H1 (cell line): ENCODE data around the gene CHD3. TPM values are rescaled to one million over a fixed set of nuclear protein-coding genes. Genes with fewer than 3 reads are reported as not detected.

Experiments
- CTCF ChIA-PET: fragments of 300-600 bp; sonication (Branson Sonifier 250); formaldehyde crosslinking; loops from one replicate; lab custom pipeline; 2021; ENCODE audit not compliant: partially characterized antibody; lab: Charles Lee
- POLR2A ChIA-PET: fragments of 300-600 bp; sonication (Branson Sonifier 250); formaldehyde crosslinking; loops from one replicate; lab custom pipeline; 2021; ENCODE audit warnings: inconsistent platforms; ENCODE audit not compliant: partially characterized antibody; lab: Charles Lee
- DNase-seq, 2 experiments: peaks; one replicate each; pipeline versions ENCODE4 v3.0.0 to v3.0.0-alpha.2; 2010 to 2022; ENCODE audit warnings: low spot score in 2 of 2, low read depth in 1 of 2, mixed read lengths in 1 of 2
- FAIRE-seq: peaks from 2 replicates; lab custom pipeline; 2011; peaks lifted over from hg19 to GRCh38; lab: Jason Lieb, UNC
- H2AFZ ChIP-seq: 2 replicates; pipeline ENCODE4 v1.8.1; 2012; ENCODE audit warnings: low read length, inconsistent platforms
- H2AK5ac ChIP-seq: 2 replicates; pipeline ENCODE4 v1.6.1; 2013; ENCODE audit warnings: low read depth, low read length
- H2BK120ac ChIP-seq: replicated peaks from 2 replicates; pipeline ENCODE3; 2013; ENCODE audit warnings: low read depth, low read length, inconsistent platforms
- H2BK12ac ChIP-seq: 2 replicates; pipeline ENCODE4 v1.6.1; 2013; ENCODE audit warnings: low read depth, low read length
- H2BK15ac ChIP-seq: 2 replicates; pipeline ENCODE4 v1.6.1; 2013; ENCODE audit warnings: low read length
- H2BK20ac ChIP-seq: 2 replicates; pipeline ENCODE4 v1.6.1; 2013; ENCODE audit warnings: low read length
- H2BK5ac ChIP-seq: 2 replicates; pipeline ENCODE4 v1.6.1; 2013; ENCODE audit warnings: low read depth, low read length
- H3K14ac ChIP-seq: 2 replicates; pipeline ENCODE4 v1.6.1; 2013; ENCODE audit warnings: inconsistent platforms; ENCODE audit not compliant: insufficient read length
- H3K18ac ChIP-seq: 2 replicates; pipeline ENCODE4 v1.6.1; 2013; ENCODE audit warnings: low read length; ENCODE audit errors: extremely low read depth
- H3K23ac ChIP-seq: 2 replicates; pipeline ENCODE4 v1.6.1; 2013; ENCODE audit warnings: inconsistent platforms; ENCODE audit not compliant: insufficient read length
- H3K23me2 ChIP-seq: 2 replicates; pipeline ENCODE4 v1.6.1; 2013; ENCODE audit warnings: low read depth, low read length
- H3K27ac ChIP-seq: 2 replicates; pipeline ENCODE4 v1.6.1; 2011; ENCODE audit warnings: low read depth, low read length, inconsistent platforms
- H3K27me3 ChIP-seq, 4 experiments: replicated peaks in 1 of 4; 1 replicate in 1 of 4; 2 replicates in 3 of 4; pipeline versions ENCODE4 v1.6.1 to v1.8.1; 2011 to 2013; ENCODE audit warnings: low read length in 3 of 4, mild to moderate bottlenecking in 3 of 4, inconsistent platforms in 2 of 4, mixed read lengths in 2 of 4, moderate library complexity in 1 of 4; ENCODE audit not compliant: control insufficient read depth in 3 of 4, insufficient read depth in 3 of 4; ENCODE audit errors: extremely low read depth in 1 of 4
- H3K36me3 ChIP-seq, 4 experiments: 2 replicates each; pipeline versions ENCODE4 v1.6.1 to v1.8.1; 2011 to 2013; ENCODE audit warnings: mild to moderate bottlenecking in 4 of 4, low read length in 3 of 4, moderate library complexity in 2 of 4, control low read depth in 1 of 4, inconsistent platforms in 1 of 4; ENCODE audit not compliant: insufficient read depth in 4 of 4, control insufficient read depth in 2 of 4
- H3K4ac ChIP-seq: replicated peaks from 2 replicates; pipeline ENCODE3; 2013; ENCODE audit warnings: low read length, low read depth, mixed read lengths, inconsistent platforms; ENCODE audit not compliant: insufficient read length
- H3K4me1 ChIP-seq, 4 experiments: replicated peaks in 1 of 4; 1 replicate in 1 of 4; 2 replicates in 3 of 4; pipeline versions ENCODE4 v1.6.1 to v1.8.1; 2011 to 2013; ENCODE audit warnings: low read length in 3 of 4, inconsistent platforms in 2 of 4, mixed read lengths in 1 of 4; ENCODE audit not compliant: insufficient read depth in 4 of 4, control insufficient read depth in 3 of 4
- H3K4me2 ChIP-seq, 2 experiments: 2 replicates each; pipeline versions ENCODE4 v1.6.1 to v1.8.1; 2011 to 2013; ENCODE audit warnings: low read depth in 2 of 2, low read length in 2 of 2, control low read depth in 1 of 2, inconsistent platforms in 1 of 2, mild to moderate bottlenecking in 1 of 2; ENCODE audit not compliant: insufficient read depth in 1 of 2
- H3K4me3 ChIP-seq, 4 experiments: fragments of 200-600, 300-600 bp in 1 of 4; sonication (generic), shearing (Covaris generic), sonication (Bioruptor Twin) in 1 of 4; 2 replicates each; pipeline versions ENCODE4 v1.5.1 to v1.8.1; 2011 to 2016; ENCODE audit warnings: low read length in 4 of 4, low read depth in 3 of 4, control low read depth in 2 of 4, inconsistent platforms in 2 of 4, mild to moderate bottlenecking in 2 of 4, mixed read lengths in 1 of 4, moderate library complexity in 1 of 4; ENCODE audit not compliant: insufficient read depth in 2 of 4; ENCODE audit errors: extremely low read depth in 1 of 4
- H3K56ac ChIP-seq: replicated peaks from 2 replicates; pipeline ENCODE3; 2013; ENCODE audit warnings: low read depth, mild to moderate bottlenecking, mixed read lengths, low read length, inconsistent platforms; ENCODE audit not compliant: insufficient read length
- H3K79me1 ChIP-seq: 2 replicates; pipeline ENCODE4 v1.6.1; 2013; ENCODE audit warnings: low read depth, low read length, control low read depth
- H3K79me2 ChIP-seq, 2 experiments: 2 replicates each; pipeline versions ENCODE4 v1.6.1 to v1.8.1; 2012 to 2013; ENCODE audit warnings: low read length in 2 of 2, mild to moderate bottlenecking in 2 of 2, inconsistent platforms in 1 of 2; ENCODE audit not compliant: insufficient read depth in 2 of 2, control insufficient read depth in 1 of 2
- H3K9ac ChIP-seq, 4 experiments: replicated peaks in 1 of 4; 1 replicate in 1 of 4; 2 replicates in 3 of 4; pipeline versions ENCODE4 v1.6.1 to v1.8.1; 2011 to 2013; ENCODE audit warnings: low read depth in 3 of 4, low read length in 3 of 4, control low read depth in 2 of 4, mild to moderate bottlenecking in 2 of 4, moderate library complexity in 2 of 4, inconsistent platforms in 1 of 4; ENCODE audit errors: extremely low read depth in 1 of 4
- H3K9me3 ChIP-seq, 2 experiments: 2 replicates each; pipeline versions ENCODE4 v1.6.1 to v1.8.1; 2012 to 2013; ENCODE audit warnings: mild to moderate bottlenecking in 2 of 2, moderate library complexity in 2 of 2, control low read depth in 1 of 2, inconsistent platforms in 1 of 2, low read depth in 1 of 2, low read length in 1 of 2, mixed read lengths in 1 of 2; ENCODE audit not compliant: insufficient read depth in 2 of 2
- H4K20me1 ChIP-seq, 2 experiments: replicated peaks in 1 of 2; 2 replicates each; pipeline versions ENCODE3 to v1.8.1; 2011 to 2013; ENCODE audit warnings: inconsistent platforms in 2 of 2, low read length in 2 of 2, mild to moderate bottlenecking in 1 of 2; ENCODE audit not compliant: insufficient read depth in 2 of 2, control insufficient read depth in 1 of 2
- H4K5ac ChIP-seq: 2 replicates; pipeline ENCODE4 v1.6.1; 2013; ENCODE audit warnings: low read length, low read depth, mixed read lengths, inconsistent platforms; ENCODE audit not compliant: insufficient read length
- H4K8ac ChIP-seq: 2 replicates; pipeline ENCODE4 v1.8.0; 2013; ENCODE audit warnings: mild to moderate bottlenecking, moderate library complexity, low read length, inconsistent platforms; ENCODE audit not compliant: insufficient read depth; ENCODE audit errors: extremely low read depth
- H4K91ac ChIP-seq: replicated peaks from 2 replicates; pipeline ENCODE3; 2013; ENCODE audit warnings: low read length, mixed read lengths, inconsistent platforms; ENCODE audit not compliant: insufficient read length
- GABPA ChIP-seq: IDR thresholded peaks from 2 replicates; pipeline ENCODE4 v1.6.1; 2011; ENCODE audit warnings: mild to moderate bottlenecking, low read length, moderate library complexity, borderline replicate concordance; ENCODE audit not compliant: insufficient read depth
- HDAC6 ChIP-seq: IDR thresholded peaks from one replicate; pipeline ENCODE4 v1.7.1; 2012; ENCODE audit warnings: low read depth, mild to moderate bottlenecking, inconsistent platforms, low read length, moderate library complexity
- KDM4A ChIP-seq: IDR thresholded peaks from one replicate; pipeline ENCODE4 v1.7.1; 2012; ENCODE audit warnings: low read depth, mild to moderate bottlenecking, moderate library complexity, low read length, inconsistent platforms; ENCODE audit not compliant: severe bottlenecking
- PHF8 ChIP-seq: fragments of 200-600 bp; sonication (generic); conservative IDR thresholded peaks from 2 replicates; pipeline ENCODE4 v1.7.1; 2012; ENCODE audit warnings: low read depth, mild to moderate bottlenecking, inconsistent platforms, low read length, moderate library complexity
- RXRA ChIP-seq: IDR thresholded peaks from 2 replicates; pipeline ENCODE4 v1.6.1; 2011; ENCODE audit warnings: low read depth, mild to moderate bottlenecking, low read length, moderate library complexity; ENCODE audit not compliant: insufficient read depth
- TAF1 ChIP-seq: IDR thresholded peaks from 2 replicates; pipeline ENCODE4 v1.6.1; 2011; ENCODE audit warnings: mild to moderate bottlenecking, low read depth, low read length
- TCF12 ChIP-seq: IDR thresholded peaks from 2 replicates; pipeline ENCODE4 v1.6.1; 2011; ENCODE audit warnings: low read depth, mild to moderate bottlenecking, low read length
- WGBS, 2 experiments: shearing (Covaris generic) in 1 of 2; methylation state at CpG; one replicate each; pipeline versions ENCODE4 v1.1.6 to v1.1.7; 2013 to 2015; ENCODE audit warnings: low lambda C conversion rate in 2 of 2, mixed read lengths in 2 of 2, inconsistent platforms in 1 of 2, low coverage in 1 of 2, missing lambda C conversion rate in 1 of 2; ENCODE audit not compliant: insufficient replicate concordance in 2 of 2, insufficient coverage in 1 of 2, insufficient read length in 1 of 2; ENCODE audit errors: extremely low coverage in 1 of 2, missing lambda C conversion rate in 1 of 2; 5-methylcytosine and 5-hydroxymethylcytosine counted together
- polyA plus RNA-seq, 7 experiments: library from polyadenylated mRNA; depleted of rRNA in 3 of 7; stranded (reverse) in 5 of 7; unstranded in 2 of 7; fragments of >200 nt in 5 of 7; fragments of 200-250 nt in 2 of 7; gene quantifications; 1 replicate in 5 of 7; 2 replicates in 1 of 7; 4 replicates in 1 of 7; pipeline versions ENCODE4 v1.2.1 to v1.2.3, GENCODE V29; 2011 to 2013; ENCODE audit warnings: missing spikeins in 2 of 7, mixed read lengths in 2 of 7
- total RNA-seq: library from RNA; stranded (reverse); fragmentation: NEBNext Ultra II Directional; extraction: Animal tissue kit (Norgen Biotek cat#: 25700); gene quantifications from 2 replicates; pipeline ENCODE4 v1.2.1, GENCODE V29; 2021
- TF ChIP-seq, protein P1 (sequence below): IDR thresholded peaks from 2 replicates; pipeline ENCODE4 v1.6.1; 2012; ENCODE audit warnings: inconsistent platforms
- TF ChIP-seq, protein P2 (sequence below): IDR thresholded peaks from 2 replicates; pipeline ENCODE4 v1.6.1; 2012; ENCODE audit warnings: inconsistent platforms

CHD3 gene
- total and polyA plus RNA-seq, 2 of the 8 experiments (the other 6 are each of a cell fraction or from before 2014, with no cell fraction given): 12.3 to 12.9 TPM

DNA sequence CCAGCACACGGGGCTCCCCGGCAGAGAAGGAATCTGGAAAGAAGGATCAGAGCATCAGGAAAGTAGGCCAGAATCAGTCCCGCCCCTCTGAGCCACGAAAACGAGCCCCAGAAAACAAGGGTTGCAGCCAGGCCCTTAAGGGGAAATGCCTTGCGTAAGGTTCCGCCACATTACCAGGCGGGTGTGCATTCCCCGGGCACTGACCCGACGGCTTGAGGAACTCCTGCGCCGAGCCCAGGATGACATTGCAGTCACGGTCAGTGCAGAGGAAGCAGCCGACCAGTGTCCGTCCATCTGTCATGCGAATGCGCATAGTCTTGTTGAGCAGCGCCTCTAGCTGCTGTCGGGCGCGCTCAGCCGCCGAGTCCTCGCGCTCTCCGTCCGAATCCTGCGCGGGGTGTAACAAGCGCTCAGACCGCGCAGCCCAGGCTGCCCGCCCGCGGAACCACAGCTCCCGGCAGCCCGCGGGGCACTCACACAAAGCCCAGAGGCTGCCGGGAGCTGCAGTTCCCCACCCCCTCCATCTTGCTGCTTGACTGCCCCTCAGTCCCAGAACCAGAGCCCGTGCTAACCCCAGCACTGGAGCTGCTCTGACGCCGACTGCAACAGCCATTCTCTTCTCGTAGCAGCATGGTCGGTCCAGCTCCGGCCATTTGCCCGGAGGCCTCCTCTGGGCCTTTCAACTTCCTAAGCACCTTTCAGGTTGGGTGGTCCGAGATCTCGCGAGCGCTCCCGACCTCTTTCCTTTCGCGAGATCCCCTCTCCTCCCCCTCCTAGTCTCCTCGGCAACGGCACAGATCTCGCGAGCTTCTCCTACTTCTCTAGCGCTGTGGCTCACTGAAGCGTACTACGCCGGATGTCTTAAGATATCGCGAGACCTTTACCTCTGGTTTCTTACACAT lies 31.5 kb upstream of the CHD3 start, which contains the start of gene NAA38:
Gene NAA38, minus strand, starts transcription at position 749 of the 902 bp plus-strand sequence. Its CDS starts 96 bp downstream, at position 653.
- Histone ChIP-seq H3K4me1 (peaks cover 0 to 30% (median 26%) of the 10 kb centered on the region in 4 experiments; a peak in 6 of 7 replicates), H3K27me3 (peaks cover 30 to 49% (median 45%) of the 10 kb centered on the region in 4 experiments), H3K18ac (peak within 1 kb of the TSS; percentile 100), H4K20me1 (peaks cover 0 to 18% of the 10 kb centered on the region in 2 experiments), H3K23ac (no peak within 1 kb of the TSS), H3K23me2 (peaks cover 20% of the 10 kb centered on the region), H3K4me3 (peak within 1 kb of the TSS; percentile 70 to 86 (median 80)), H4K5ac (peak within 1 kb of the TSS; percentile 100), H3K9ac (peak within 1 kb of the TSS; percentile 64 to 95 (median 88)), H3K56ac (peak within 1 kb of the TSS; percentile 84), H2AFZ (peak within 1 kb of the TSS; percentile 100), H2BK20ac (peak within 1 kb of the TSS; percentile 99; the same call in 1 of the 2 replicates), H3K79me2 (peaks cover 0 to 5% of the 10 kb centered on the region in 2 experiments; a peak in 1 of 4 replicates), H4K8ac (peak within 1 kb of the TSS; percentile 99), H2BK5ac (peak within 1 kb of the TSS; percentile 96), H3K14ac (no peak within 1 kb of the TSS), H3K4ac (peak within 1 kb of the TSS; percentile 93), H2BK15ac (peak within 1 kb of the TSS; percentile 99; the same call in 1 of the 2 replicates), H3K4me2 (peak within 1 kb of the TSS; percentile 74 to 97), H2BK12ac (peak within 1 kb of the TSS; percentile 93), H3K27ac (peak within 1 kb of the TSS; percentile 97), H3K36me3 (peaks cover 0 to 4% (median 0%) of the 10 kb centered on the region in 4 experiments; a peak in 1 of 8 replicates), H2AK5ac (no peak within 1 kb of the TSS; the same call in 1 of the 2 replicates), H2BK120ac (no peak within 1 kb of the TSS), H4K91ac (peak within 1 kb of the TSS; percentile 96), H3K9me3 (no peaks in the 10 kb centered on the region), H3K79me1 (no peaks in the 10 kb centered on the region)
- POLR2A ChIA-PET: interaction anchor here (0.6 to 3.1 kb wide), 23 partner anchors 9 to 316 kb away, joined by 3 to 34 read pairs (median 3); partner anchors contain the start of genes CNTROB, DNAH2, KDM6B and TRAPPC1
- FAIRE-seq (peak; percentile 99), DNase-seq (peak; percentile 92 to 94)
- CTCF ChIA-PET: interaction anchor here (0.5 to 2.7 kb wide), 12 partner anchors 12 to 203 kb away, joined by 3 to 7 read pairs (median 4); no protein-coding TSS in a partner anchor
- WGBS, 2 experiments: 2% methylated on average over 64 of the region's 64 CpGs; no CpG with 5 or more reads in 1 of the 2 experiments
- TF ChIP-seq KDM4A (peak; percentile 99), RXRA (no peak), TCF12 (no peak), HDAC6 (no peak), PHF8 (peak; percentile 66), GABPA (no peak), TAF1 (peak; percentile 53)
- TF ChIP-seq, protein P1, sequence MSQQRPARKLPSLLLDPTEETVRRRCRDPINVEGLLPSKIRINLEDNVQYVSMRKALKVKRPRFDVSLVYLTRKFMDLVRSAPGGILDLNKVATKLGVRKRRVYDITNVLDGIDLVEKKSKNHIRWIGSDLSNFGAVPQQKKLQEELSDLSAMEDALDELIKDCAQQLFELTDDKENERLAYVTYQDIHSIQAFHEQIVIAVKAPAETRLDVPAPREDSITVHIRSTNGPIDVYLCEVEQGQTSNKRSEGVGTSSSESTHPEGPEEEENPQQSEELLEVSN: 0 out of 2 replicates have a peak, but pooled peaks have one; percentile 36
- TF ChIP-seq, protein P2, sequence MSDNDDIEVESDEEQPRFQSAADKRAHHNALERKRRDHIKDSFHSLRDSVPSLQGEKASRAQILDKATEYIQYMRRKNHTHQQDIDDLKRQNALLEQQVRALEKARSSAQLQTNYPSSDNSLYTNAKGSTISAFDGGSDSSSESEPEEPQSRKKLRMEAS: peak; percentile 30; the same call in 1 of the 2 replicates
